ENCODE results near the gene PLBD2.

Gene PLBD2

DNA sequence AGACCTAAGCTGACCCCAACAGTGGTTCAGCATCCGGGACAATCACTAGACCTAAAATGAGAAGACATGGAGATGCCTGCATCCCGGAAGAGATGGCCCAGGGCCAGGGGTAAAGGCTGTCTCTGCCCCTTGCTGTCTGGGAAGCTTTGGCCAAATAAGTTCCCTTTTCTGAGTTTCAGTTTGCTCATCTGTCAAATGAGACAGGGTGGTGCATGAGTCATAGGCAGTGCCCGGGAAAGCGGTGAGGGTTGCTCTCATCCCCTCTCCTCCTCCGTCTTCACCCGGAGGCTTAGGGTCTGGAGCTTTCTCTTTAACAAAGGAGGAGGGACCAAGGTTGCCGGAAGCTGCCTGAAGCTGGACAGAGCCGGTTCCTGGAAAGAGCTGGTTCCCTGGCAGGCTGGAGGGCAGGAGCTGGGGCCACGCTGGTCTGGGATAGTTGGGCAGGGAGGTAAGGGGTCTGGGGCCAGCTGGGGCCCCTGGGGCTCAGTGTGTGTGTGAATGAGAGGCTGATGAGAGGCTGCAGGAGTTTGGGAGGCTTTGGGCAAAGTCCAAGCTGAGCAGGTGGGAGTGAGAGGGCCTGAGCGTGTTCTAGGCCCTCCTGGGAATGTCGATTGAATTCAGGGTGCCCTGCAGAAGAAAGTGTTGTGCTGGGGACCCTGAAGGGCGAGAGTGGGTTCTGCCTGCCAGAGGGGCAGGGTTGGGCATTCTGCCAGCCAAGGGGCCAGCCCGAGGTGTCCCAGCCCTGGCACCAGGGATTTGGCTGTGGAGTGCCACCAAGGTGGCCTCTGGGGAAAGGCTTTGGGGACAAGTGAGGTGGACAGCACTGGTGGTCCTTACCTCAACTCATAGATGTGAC is 63.9 kb downstream of the PLBD2 start, which contains the start of gene SDSL:
Gene SDSL (plus strand): TSS at position 351 of the 856 bp plus-strand sequence. CDS start 5,603 bp downstream, outside the sequence.
- DNase-seq = no peak

- no peak for DNase-seq
Observed at GRCh38 chr12:113422886-113423669, 64.7 kb downstream of the PLBD2 start.

- no peak for DNase-seq
Observed at GRCh38 chr12:113424456-113424855, 66.1 kb downstream of the PLBD2 start.

- peak; percentile 2 for DNase-seq
Observed at GRCh38 chr12:113424915-113425823, 66.8 kb downstream of the PLBD2 start.

DNA sequence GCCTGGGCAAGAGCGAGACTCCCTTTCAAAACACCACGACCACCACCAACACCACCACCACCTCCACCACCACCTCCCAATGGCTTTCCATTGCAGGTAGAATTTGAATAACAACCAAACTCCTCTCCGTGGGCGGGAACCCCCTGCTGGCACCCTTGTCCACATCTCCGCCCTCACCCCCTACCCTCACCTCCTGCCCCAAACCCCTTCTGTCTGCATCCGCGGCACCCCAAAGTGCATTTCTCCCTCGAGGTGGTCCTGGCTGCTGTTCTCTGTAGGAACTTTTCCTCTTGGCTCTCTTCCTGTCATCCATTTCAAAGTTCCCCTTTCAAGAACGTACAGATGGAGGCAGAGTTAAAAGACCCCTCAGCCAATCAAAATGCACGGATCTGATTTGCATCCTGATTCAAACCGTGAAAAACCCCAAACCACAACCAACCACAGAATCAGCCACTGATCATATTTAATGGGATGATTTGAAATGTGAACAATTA is 67.6 kb downstream of the PLBD2 start:
- no peak for DNase-seq

DNA sequence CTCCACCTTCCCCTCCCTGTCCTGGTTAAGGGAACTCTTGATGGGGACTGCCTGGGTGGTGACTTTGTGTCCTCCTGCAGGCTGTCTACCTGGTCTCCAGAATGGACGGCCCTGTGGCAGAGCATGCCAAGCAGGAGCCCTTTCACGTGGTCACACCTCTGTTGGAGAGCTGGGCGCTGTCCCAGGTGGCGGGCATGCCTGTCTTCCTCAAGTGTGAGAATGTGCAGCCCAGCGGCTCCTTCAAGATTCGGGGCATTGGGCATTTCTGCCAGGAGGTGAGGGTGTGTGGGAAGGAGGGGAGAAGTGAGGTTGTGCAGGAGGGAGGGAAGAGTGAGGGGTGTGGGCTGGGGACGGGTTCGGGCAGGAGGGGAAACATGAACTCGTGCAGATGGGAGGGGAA is 69.5 kb downstream of the PLBD2 start:
- DNase-seq = no peak

DNA sequence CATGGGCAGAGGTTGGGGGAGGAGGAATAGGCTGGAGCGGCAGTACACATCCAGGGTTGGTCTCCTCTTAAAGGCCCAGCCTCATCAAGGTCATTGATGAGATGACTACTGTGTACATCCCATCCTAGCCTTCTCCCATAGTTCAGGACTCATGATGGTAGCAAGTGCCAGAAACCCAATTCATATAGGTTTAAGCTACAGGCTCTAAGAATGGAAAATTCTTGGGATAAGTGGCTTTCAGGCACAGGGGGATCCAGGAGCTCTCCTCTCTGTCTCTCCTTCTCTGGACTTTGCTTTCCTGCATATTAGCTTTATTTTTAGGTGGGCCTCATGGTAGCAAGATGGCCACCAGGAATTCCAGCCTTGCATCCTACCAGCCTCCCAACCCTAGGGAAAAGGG is 70.1 kb downstream of the PLBD2 start:
- no peak for DNase-seq

DNA sequence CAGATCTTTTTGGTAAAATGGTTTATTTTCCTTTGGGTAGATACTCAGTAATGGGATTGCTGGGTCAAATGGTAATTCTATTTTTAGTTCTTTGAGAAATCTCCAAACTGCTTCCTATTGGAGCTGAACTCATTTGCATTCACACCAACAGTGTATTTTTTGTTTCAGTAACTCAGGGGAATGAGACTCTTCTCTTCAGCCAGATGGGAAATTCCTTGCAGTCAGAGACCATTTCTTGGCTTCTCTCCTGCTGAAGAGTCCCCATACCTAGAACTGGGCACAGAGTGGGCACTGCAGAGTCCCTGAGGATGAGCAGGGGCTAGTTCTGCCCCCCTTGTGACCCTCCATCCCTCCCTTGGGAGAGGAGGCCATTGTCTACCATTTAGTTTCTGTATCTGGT is 74.6 kb downstream of the PLBD2 start:
- no peak for DNase-seq

DNA sequence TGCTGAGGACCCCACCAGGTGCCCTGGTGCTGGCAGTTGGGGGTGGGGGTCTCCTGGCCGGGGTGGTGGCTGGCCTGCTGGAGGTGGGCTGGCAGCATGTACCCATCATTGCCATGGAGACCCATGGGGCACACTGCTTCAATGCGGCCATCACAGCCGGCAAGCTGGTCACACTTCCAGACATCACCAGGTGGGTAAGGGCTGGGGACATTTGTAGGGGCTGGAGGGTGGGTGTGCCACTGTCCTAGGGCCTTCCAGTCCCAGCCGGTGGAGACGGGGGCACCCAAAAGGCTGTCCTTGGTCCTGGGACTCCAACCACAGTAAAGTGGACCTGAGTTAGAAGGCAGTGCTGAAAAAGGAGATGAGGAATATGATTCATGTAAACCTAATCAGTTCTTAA is 77.0 kb downstream of the PLBD2 start:
- DNase-seq = no peak

DNA sequence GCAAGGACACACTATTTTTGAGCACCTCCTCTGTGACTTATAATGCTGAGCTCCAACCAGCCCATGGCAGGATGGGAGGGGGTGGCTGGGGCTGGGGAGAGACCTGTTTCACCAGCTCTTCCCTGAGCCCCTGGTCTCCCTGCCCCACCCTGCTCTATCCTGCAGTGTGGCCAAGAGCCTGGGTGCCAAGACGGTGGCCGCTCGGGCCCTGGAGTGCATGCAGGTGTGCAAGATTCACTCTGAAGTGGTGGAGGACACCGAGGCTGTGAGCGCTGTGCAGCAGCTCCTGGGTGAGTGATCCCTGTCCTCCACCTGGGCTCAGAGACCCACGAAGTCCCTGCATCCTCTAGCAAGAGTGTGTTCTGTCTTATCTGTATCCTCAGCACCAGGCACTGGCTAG is 78.2 kb downstream of the PLBD2 start:
- no peak for DNase-seq

- DNase-seq = no peak
Observed at GRCh38 chr12:113436993-113437728, 78.8 kb downstream of the PLBD2 start.

DNA sequence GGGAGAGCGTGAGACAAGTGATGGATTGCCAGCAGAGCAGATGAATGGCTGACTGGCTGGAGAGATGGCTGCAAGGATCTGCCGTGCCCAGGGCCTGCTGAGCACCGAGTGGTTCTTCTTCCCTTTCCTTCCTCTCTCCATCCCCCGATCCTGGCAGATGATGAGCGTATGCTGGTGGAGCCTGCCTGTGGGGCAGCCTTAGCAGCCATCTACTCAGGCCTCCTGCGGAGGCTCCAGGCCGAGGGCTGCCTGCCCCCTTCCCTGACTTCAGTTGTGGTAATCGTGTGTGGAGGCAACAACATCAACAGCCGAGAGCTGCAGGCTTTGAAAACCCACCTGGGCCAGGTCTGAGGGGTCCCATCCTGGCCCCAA is 79.3 kb downstream of the PLBD2 start:
- no peak for DNase-seq

- DNase-seq = no peak
Observed at GRCh38 chr12:113438523-113439300, 80.3 kb downstream of the PLBD2 start.

- DNase-seq = no peak
Observed at GRCh38 chr12:113439301-113439597, 80.9 kb downstream of the PLBD2 start.

DNA sequence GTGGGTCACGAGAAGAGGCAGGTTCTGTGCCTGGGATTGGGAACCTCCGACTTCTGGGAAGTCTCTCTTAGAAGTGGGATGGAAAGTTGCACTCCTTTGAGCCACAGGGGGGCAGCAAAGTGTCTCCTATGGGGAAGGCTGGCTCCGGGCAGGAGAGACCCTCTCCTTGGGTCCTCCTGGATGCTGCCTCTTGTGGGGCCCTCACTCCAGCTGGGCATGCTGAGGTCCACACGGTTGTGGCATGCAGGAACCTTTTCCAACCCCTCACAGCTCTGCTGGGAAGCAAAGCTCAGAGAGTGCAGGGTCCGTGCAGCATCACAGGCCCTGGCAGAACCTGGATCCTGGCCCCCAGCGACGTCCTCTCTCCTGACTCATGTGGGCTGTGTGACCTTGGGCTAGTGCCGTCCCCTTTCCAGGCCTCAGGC is 81.2 kb downstream of the PLBD2 start:
- peak; percentile 71 for DNase-seq

GRCh38 chr12:113440336-113440735 is 81.9 kb downstream of the PLBD2 start:
- DNase-seq = no peak

Measured in NCI-H1694 (cell line).